DOHH2 (cell line): Measurements from ENCODE around the gene SLC12A6.
"Not testable (repeated sequence)": the region's sequence is repeated elsewhere in the genome, so short reads cannot be mapped to it uniquely, and the experiment has no call there.

ENCODE experiments used
- H3F3A ChIP-seq: fragments of 200-600 bp; sonication (generic), shearing (Covaris generic); 2 replicates; pipeline ENCODE4 v1.6.0; 2016; ENCODE audit warnings: antibody characterized with exemption, mild to moderate bottlenecking; ENCODE audit not compliant: control insufficient read depth, insufficient read depth
- H3K27ac ChIP-seq: fragments of 200-600 bp; sonication (generic); 2 replicates; pipeline ENCODE4 v1.5.1; 2014; ENCODE audit warnings: low read depth, mild to moderate bottlenecking, low read length, moderate library complexity
- H3K27me3 ChIP-seq: fragments of 200-600 bp; sonication (generic); 2 replicates; pipeline ENCODE4 v1.6.1; 2014; ENCODE audit warnings: mild to moderate bottlenecking, low read length, mixed read lengths; ENCODE audit not compliant: control insufficient read depth
- H3K36me3 ChIP-seq: fragments of 200-600 bp; sonication (generic); 2 replicates; pipeline ENCODE4 v1.6.1; 2014; ENCODE audit warnings: mild to moderate bottlenecking, low read length, moderate library complexity, mixed read lengths; ENCODE audit not compliant: control insufficient read depth
- H3K4me1 ChIP-seq: fragments of 200-600 bp; sonication (generic); 2 replicates; pipeline ENCODE4 v1.6.1; 2014; ENCODE audit warnings: mild to moderate bottlenecking, low read length, mixed read lengths; ENCODE audit not compliant: control insufficient read depth
- H3K4me2 ChIP-seq: fragments of 200-600 bp; sonication (generic); 2 replicates; pipeline ENCODE4 v1.6.0; 2014; ENCODE audit warnings: mild to moderate bottlenecking, low read length, moderate library complexity
- H3K4me3 ChIP-seq: fragments of 200-600 bp; sonication (generic); 2 replicates; pipeline ENCODE4 v1.5.1; 2014; ENCODE audit warnings: mild to moderate bottlenecking, low read length, mixed read lengths
- H3K79me2 ChIP-seq: fragments of 200-600 bp; sonication (generic); 2 replicates; pipeline ENCODE4 v1.6.1; 2014; ENCODE audit warnings: mild to moderate bottlenecking, low read length, mixed read lengths; ENCODE audit not compliant: control insufficient read depth
- H3K9me2 ChIP-seq: fragments of 200-600 bp; sonication (generic); replicated peaks from 2 replicates; pipeline ENCODE4 v1.6.1; 2014; ENCODE audit warnings: mild to moderate bottlenecking, low read length, mixed read lengths; ENCODE audit not compliant: control insufficient read depth
- H3K9me3 ChIP-seq: fragments of 200-600 bp; sonication (generic); 2 replicates; pipeline ENCODE4 v1.6.1; 2014; ENCODE audit warnings: antibody characterized with exemption, low read length, mixed read lengths; ENCODE audit not compliant: control insufficient read depth, insufficient read depth
- H4K20me1 ChIP-seq: fragments of 200-600 bp; sonication (generic); 2 replicates; pipeline ENCODE4 v1.6.0; 2014; ENCODE audit warnings: low read depth, mild to moderate bottlenecking, antibody characterized with exemption, low read length, moderate library complexity; ENCODE audit not compliant: control insufficient read depth, insufficient read depth
- EZH2phosphoT487 ChIP-seq: fragments of 200-600 bp; sonication (generic); IDR thresholded peaks from 2 replicates; pipeline ENCODE4 v1.6.1; 2017; ENCODE audit warnings: borderline replicate concordance, mild to moderate bottlenecking, antibody characterized with exemption, low read length, moderate library complexity, mixed read lengths
- TF ChIP-seq, protein P1 (sequence below): fragments of 200-600 bp; sonication (generic); IDR thresholded peaks from one replicate; pipeline ENCODE4 v1.5.1; 2014; ENCODE audit warnings: antibody characterized with exemption, mild to moderate bottlenecking, low read depth, low read length; ENCODE audit not compliant: poor library complexity, severe bottlenecking

The SLC12A6 gene

DNA sequence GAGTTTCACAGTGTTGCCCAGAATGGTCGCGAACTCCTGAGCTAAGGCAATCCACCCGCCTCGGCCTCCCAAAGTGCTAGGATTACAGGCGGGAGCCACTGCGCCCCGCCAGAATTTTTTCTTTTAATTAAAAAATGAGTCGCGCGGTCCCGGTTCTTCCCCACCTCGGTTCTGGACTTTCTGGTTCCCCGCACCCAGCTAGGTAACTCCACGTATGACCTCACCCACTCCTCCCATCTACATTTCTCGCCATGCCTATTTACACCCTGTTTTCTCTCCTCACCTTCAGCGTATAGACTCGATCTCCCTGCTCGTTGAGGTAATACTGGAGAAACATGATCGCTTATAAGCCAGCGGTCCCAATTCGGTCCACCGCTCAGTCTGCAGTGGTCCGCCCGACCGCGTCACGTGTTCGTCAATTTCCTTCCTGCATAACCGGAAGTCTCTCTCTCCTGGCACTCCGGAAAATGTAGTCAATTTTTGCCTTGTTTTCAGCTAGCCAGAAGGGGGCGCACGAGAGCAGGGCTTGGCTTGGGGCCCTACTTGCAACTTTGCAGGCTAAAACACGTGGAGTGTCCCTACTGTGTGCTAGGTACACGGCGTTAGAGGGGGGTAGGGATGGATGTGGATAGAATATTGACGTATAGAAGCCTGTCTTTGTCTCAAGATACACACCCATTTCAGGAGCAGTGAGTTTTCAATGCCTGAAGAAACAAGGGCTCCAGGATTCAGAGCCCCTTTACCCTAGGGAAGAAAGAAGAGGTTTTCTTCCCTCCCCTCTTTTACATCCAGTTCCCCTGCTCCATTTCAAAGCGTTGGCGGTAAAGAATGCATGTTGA, 5.4 kb upstream of the SLC12A6 start, which contains the start of the genes NOP10 and NUTM1:
NOP10 (minus strand) TSS at position 400 of the 839 bp plus-strand sequence; CDS start at position 337, 63 bp downstream.
NUTM1 (plus strand) TSS at position 579 of the 839 bp plus-strand sequence. CDS start 382 bp downstream, outside the sequence.
- H3K4me3 ChIP-seq, result peak within 1 kb of the TSS; percentile 98
- H3K79me2 ChIP-seq, result peaks cover 27% of the 10 kb centered on the region
- H3K9me3 ChIP-seq, result no peaks in the 10 kb centered on the region
- 0 out of 2 replicates have a peak, but pooled peaks cover 2% of the 10 kb centered on the region for H3K27me3 ChIP-seq
- H3K4me2 ChIP-seq, result peak within 1 kb of the TSS; percentile 62
- no peaks in the 10 kb centered on the region for H3K9me2 ChIP-seq
- H3K36me3 ChIP-seq, result peaks cover 30% of the 10 kb centered on the region
- TF ChIP-seq, protein P1, sequence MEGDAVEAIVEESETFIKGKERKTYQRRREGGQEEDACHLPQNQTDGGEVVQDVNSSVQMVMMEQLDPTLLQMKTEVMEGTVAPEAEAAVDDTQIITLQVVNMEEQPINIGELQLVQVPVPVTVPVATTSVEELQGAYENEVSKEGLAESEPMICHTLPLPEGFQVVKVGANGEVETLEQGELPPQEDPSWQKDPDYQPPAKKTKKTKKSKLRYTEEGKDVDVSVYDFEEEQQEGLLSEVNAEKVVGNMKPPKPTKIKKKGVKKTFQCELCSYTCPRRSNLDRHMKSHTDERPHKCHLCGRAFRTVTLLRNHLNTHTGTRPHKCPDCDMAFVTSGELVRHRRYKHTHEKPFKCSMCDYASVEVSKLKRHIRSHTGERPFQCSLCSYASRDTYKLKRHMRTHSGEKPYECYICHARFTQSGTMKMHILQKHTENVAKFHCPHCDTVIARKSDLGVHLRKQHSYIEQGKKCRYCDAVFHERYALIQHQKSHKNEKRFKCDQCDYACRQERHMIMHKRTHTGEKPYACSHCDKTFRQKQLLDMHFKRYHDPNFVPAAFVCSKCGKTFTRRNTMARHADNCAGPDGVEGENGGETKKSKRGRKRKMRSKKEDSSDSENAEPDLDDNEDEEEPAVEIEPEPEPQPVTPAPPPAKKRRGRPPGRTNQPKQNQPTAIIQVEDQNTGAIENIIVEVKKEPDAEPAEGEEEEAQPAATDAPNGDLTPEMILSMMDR, result peak; percentile 92
- no peak for TF ChIP-seq EZH2phosphoT487
- no peaks in the 10 kb centered on the region for H4K20me1 ChIP-seq
- H3F3A ChIP-seq, result peaks cover 23% of the 10 kb centered on the region
- peak within 1 kb of the TSS; percentile 78 for H3K27ac ChIP-seq
- H3K4me1 ChIP-seq, result peaks cover 26% of the 10 kb centered on the region

DNA sequence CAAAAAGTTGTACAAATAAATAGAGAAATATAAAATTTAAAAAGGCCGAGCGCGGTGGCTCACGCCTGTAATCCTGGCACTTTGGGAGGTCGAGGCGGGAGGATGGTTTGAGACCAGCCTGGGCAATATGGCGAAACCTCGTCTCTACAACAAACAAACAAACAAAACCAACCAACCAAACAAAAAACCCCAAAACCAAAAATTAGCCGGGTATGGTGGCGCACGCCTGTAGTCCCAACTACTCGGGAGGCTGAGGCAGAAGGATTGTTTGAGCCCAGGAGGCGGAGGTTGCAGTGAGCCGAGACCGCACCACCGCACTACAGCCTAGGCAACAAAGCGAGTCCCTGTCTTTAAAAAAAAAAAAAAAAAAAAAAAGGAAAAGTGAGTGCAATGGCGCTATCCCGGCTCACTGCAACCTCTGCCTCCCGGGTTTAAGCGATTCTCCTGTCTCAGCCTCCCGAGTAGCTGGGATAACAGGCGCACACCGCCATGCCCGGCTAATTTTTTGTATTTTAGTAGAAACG, 4.7 kb upstream of the SLC12A6 start:
- H3K4me3 ChIP-seq, result peak overlapping the region; percentile 98
- H3F3A ChIP-seq, result peaks cover 23% of the 10 kb centered on the region
- peak overlapping the region; percentile 62 for H3K4me2 ChIP-seq
- not testable (repeated sequence) for H3K9me3 ChIP-seq, H3K27me3 ChIP-seq, H4K20me1 ChIP-seq, H3K9me2 ChIP-seq
- H3K79me2 ChIP-seq, result peaks cover 27% of the 10 kb centered on the region
- H3K4me1 ChIP-seq, result peaks cover 26% of the 10 kb centered on the region
- peaks cover 30% of the 10 kb centered on the region for H3K36me3 ChIP-seq
- peak overlapping the region; percentile 78 for H3K27ac ChIP-seq

DNA sequence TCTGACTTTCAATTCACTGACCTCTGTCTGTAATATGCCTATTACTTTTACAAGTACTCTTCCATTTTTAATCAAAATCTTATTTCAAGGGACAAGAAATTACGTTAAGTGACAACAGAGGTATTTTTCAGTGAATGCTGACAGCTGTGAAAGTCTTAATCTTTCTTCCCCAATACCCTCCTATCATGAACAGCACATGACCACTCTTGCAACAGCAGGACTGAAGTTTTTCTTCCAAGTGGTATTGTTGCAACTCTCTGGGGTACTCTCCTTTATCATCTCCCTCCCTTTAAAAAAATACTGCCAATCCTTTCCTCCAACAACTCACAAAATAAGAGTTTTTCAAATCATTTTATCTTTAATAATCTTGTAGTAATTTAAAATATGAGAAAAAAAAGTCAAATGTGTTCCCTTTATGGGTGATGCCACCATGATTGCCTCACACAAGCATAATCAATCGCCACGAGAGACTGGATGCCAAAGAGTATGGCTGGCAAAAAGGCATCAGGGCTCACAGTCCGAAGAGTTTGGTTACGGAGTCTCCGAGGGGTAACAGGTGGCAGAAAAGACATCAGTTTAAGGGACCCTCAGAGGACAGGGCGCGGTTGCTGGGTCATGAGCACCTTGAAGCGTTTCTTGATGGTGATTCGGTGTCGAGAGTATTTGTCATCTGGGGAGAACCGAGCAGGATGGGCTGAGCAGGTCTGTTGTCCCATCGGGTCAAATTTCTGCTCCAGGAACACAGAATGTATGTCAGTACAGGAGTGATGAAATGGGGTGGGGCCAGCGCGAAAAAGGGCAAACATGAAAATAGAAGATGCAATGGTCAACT, 4.0 kb upstream of the SLC12A6 start:
- H4K20me1 ChIP-seq, result no peaks in the 10 kb centered on the region
- peak overlapping the region; percentile 98 for H3K4me3 ChIP-seq
- no peaks in the 10 kb centered on the region for H3K9me2 ChIP-seq
- 0 out of 2 replicates have a peak, but pooled peaks cover 2% of the 10 kb centered on the region for H3K27me3 ChIP-seq
- H3K36me3 ChIP-seq, result peaks cover 30% of the 10 kb centered on the region
- H3F3A ChIP-seq, result peaks cover 26% of the 10 kb centered on the region
- H3K27ac ChIP-seq, result no peak overlapping the region
- TF ChIP-seq, protein P1, result no peak
- no peak for TF ChIP-seq EZH2phosphoT487
- H3K9me3 ChIP-seq, result no peaks in the 10 kb centered on the region
- H3K4me1 ChIP-seq, result peaks cover 33% of the 10 kb centered on the region
- H3K79me2 ChIP-seq, result peaks cover 27% of the 10 kb centered on the region
- H3K4me2 ChIP-seq, result peak overlapping the region; percentile 62
